ENCODE data around the gene ZFR.
"Not testable (repeated sequence)": the region's sequence is repeated elsewhere in the genome, so short reads cannot be mapped to it uniquely, and the experiment has no call there.

ZFR gene

DNA sequence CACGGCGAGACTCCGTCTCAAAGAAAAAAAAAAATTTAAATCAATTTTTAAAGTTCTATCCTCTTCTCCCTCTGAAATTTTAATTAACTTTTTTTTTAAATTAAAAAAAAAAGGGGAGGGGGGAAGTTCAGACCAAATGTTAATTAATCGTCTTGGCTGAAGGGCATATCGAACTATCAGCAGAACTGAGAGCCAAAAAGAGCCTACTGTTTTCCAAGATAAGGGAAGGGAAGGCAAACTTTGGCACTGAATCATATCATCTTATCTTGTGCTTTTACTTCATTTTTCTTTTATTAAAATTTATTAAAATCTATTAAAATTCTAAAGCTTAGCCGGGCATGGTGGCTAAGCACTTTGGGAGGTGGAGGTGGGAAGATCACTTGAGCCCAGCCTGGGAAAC is 85.9 kb downstream of the ZFR start:
- no peak for DNase-seq (ENCODE audit: low read depth)

DNA sequence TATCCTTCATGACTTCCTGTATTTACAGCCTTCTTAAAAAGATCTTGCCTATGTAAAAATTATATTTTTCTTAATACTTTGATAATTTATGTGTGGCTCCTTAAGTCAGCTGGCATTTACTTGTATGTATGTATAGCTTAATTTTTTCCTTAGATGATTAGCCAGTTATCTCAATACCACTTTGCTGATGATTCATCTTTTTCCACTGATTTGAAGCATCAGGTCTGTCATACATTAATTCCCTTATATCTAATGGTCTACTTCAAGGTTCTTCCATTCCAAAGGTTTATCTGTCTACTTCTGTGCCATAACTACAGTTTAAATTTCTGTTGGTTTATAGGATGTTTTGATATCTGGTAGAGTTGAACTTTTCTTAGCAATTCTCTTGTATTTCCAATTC is 86.9 kb downstream of the ZFR start:
- no peak for DNase-seq (ENCODE audit: low read depth)

DNA sequence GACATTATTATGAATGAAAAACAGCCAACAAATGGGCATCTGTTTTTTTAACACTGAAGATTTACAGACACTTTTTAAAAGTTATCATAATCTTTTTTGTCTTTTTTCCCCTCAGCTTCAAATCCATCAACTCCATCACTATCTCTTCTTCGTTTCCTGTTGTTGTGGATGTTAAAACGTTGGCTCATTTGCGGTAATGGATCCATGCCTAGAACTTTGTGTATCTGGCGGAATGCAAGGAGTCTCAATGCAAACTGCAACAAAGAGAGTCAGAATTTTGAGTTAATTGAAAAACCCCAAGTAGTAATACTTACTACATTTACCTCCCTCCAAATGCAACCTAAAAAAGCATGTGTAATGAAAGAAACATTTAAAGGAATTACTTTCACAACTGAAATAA is 88.9 kb downstream of the ZFR start:
- peak; percentile 27 for DNase-seq (ENCODE audit: low read depth)

DNA sequence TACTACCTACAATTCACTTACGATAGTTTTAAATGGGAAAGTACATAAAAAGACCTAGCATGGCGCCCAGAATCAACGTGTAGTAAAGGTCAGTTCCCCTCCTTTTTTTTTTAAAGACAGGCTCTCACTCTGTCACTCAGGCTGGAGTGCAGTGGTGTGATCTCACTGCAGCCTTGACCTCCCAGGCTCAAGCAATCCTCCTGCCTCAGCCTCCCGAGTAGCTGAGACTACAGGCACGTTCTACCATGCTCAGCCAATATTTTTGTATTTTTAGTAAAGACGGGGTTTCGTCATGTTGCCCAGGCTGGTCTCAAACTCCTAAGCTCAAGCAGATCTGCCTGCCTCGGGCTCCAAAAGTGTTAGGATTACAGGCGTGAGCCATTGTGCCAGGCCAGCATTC is 91.1 kb downstream of the ZFR start:
- no peak for DNase-seq (ENCODE audit: low read depth)

DNA sequence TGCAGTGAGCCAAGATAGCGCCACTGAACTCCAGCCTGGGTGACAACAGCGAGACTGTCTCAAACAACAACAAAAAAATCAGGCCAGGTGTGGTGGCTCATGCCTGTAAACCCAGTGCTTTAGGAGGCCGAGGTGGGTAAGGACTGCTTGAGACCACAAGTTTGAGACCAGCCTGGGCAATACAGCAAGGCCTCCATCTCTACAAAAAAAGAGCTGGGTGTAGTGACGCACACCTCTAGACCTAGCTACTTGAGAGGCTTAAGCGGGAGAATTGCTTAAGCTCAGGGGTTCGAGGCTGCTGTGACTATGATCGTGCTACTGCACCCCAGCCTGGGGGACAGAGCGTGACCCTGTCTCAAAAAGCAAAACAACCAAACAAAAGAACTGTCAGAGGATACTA is 91.9 kb downstream of the ZFR start:
- no peak for DNase-seq (ENCODE audit: low read depth)

DNA sequence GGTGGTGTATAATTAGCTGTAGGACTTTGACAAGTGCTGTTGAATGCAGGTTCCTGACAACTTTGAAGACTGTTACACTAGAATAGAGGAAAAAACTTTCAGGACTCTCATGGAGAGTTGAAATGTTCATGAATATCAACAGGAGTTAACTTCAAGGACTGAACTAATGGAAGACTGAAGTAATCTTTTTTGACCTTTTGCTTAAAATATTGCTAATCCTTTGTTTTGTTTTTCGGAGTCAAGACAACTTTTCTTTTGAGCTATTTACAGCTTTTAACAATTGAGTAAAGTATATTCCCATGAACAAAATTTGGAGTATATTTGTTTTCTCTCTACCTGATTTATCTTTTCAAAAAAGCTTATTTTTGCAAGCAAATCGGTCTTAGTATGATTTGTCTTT is 97.7 kb downstream of the ZFR start:
- no peak for DNase-seq (ENCODE audit: low read depth)

DNA sequence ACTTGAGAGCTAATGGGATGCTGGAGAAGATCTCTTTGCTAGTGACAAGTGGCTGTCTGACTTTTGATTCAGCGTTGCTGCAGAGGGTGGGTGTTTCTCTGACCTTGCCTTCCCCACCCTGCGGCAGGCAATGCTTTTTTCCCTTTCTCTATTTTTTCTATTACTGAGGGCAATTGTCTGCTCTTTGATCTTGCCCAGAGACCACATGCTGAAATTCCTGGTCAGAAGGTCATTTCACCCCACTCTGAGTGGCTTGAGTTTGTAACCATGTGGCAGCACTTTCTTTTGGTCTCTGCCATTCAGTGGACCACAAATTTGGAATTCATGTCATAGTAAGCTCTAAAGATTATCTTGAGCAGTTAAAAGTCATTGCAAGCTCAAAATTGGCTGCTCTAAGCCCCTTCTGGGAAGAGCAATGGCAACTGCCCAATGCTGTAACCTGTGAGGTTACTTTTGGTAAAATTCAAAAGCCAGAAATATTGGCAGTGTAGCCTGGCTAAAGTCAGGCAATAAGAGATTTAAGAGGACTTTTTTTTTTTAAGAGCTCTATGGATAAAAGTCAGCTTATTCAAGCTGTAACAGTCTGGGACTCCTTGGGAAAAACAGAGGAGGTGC is 101.4 kb downstream of the ZFR start:
- DNase-seq (ENCODE audit: low read depth): no peak

DNA sequence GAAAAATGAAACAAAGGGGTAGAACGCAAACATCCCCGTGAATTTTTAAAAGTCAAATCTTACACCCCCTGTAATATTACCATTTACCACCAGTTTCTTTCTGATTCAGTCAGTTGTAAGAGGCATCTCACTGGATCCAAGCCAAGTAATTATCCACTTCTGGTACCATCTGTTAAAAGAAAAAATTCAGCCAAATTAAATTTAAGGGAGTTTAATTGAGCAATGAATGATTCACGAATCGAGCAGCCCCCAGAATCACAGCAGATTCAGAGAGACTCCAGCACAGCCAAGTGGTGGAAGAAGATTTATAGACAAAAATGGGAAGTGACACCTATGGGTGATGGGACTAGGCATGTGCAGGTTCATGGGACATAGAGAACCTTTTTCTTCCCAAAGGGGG is 101.9 kb downstream of the ZFR start:
- DNase-seq (ENCODE audit: low read depth): peak; percentile 6

DNA sequence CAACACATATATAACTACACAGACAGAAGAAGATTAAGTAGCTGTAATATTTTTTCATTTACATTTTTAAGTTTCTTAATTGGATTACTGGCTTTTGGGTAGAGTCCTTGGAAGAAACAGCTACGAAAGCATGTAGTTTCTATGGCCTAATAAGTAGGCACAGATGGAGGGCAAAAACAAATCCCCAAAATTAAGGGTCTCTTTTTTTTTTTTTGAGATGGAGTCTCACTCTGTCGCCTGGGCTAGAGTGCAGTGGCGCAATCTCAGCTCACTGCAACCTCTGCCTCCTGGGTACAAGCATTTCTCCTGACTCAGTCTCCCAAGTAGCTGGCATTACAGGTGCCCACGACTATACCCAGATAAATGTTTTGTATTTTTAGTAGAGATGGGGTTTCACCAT is 104.7 kb downstream of the ZFR start:
- no peak for DNase-seq (ENCODE audit: low read depth)

DNA sequence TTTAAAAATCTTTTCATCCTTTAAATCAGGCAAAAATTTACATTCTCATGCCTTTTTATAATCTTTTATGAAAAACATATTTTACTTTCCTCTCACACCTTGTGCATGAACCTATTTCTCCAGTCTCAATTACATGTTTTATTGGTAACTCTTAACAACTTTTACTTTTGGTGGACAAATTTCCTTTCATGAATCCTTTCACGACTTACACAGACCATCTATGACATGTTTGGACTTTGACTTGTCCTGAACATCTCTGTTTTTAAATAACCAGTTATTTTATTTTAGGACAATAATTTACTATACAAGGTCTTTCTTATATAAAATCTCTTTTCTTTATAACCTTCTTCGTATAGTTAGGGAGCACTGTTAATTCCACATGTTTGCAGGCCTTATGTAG is 105.3 kb downstream of the ZFR start:
- no peak for DNase-seq (ENCODE audit: low read depth)

DNA sequence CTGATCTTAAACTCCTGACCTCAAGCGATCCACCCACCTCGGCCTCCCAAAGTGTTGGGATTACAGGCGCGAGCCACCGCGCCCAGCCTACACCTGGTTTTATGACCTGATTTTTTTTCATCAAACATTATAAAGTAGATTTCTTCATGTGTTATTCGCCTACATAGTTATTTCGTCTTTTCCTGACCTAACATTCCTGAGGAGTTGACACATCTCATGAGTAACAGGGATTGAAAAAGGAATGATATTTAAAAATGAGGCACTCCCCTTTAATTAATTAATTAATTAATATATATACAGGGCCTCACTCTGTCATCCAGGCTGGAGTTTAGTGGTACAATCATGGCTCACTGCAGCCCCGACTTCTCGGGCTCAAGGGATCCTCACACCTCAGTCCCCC is 111.6 kb downstream of the ZFR start:
- peak; percentile 37 for DNase-seq (ENCODE audit: low read depth)

DNA sequence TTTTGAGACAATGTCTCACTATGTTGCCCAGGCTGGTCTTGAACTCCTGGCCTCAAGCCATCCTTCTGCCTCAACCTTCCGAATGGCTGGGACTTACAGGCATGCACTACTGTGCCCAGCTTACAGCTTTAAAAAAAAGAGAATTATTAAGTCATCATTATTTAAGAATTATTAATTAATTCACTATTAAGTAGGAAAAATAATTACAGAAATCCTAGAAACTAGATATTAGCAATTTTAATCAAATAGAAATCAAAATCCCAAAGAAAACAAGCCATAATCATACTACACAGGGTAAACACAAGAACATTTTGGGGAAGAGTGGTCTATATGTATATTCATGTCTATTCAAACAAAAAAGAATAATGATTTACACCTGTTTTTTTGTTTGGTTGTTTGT is 112.2 kb downstream of the ZFR start:
- no peak for DNase-seq (ENCODE audit: low read depth)

DNA sequence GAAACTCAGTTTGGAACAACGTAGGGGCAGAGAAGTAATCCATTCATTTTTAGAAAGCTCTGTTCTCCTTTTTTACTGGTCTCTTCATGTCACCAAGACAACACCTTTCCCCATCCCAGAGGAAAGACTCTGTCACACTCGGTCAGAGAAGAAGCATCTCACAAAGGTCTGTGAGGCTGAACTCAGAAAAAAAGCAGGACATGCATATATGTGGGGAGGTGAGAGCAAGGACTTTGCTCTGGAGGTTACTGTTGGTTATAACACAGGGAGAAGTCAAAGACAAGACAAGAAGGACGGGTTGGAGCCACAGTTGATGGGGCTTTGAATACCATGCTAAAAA is 112.6 kb downstream of the ZFR start:
- no peak for DNase-seq (ENCODE audit: low read depth)

DNA sequence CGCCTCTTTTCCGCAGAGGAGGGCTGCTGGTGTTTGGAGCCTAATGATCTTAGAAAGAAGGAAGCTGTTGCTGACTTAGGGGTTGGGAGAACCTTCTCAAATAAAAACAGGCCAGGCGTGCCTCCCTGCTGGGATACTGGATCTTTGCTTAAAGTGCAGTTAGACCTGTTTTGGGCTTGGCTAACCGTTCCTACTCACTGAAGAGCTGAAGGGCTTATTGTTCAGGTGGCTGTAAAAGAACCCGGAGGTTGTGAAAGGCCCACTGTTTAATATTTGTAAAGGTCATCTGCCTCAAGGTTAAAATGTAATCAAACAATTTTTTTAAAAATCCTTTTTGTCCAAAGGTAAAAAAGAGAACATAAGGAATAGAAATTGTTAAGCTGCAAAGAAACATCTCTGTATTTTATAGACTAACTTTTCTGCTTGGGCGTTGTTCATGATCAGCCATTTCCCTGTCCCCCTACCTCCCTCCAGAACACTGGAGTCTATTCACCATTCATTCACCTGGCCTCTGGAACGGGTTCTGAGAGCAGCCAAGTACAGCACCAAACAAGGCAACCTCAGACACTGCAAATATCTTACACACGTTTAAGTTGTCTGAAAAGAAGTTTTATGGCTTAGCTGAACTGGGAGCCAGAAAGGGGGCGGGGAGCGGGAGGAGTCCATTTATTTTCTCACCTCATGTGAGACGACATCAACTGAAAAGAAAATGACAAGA is 113.2 kb downstream of the ZFR start:
- no peak for DNase-seq (ENCODE audit: low read depth)

DNA sequence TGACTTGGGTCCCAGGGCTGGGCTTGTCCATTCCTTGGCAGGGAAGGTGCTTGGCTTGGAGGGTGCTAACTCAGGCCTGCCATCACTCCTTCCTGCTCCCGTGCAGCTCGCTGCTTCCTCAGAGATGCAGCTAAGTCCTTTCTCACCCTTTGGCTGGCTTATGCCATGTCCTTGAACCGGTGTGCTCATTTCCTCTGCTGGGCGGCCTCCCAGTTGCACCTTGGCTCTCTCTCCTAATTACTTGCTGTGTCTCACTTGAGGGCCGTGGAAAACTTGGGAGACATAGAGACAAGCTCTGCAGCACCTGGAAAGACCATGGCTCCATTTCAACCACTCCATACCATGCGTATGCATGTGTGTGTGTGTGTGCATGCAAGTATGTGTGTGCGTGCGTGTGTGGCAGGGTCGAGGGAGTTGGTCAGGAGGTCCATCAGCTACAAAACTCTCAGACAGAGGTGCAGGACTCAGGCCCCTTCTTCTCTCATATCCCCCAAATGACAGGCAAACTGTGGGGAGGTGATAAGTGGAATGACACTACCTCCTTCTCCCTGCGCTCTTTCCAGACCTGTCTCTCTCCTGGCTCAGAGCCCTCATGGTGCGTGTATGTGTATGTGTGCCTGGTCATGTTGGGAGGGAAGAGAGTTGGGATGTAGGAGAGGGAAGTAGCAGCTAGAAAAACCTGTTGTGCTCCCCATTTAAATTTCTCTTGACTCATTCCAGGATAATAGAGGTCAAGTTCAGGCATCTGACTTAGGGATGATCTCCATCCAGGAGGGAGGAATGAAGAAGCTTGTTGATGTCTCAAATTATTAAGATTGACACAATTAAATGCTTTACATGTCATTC is 114.2 kb downstream of the ZFR start:
- no peak for DNase-seq (ENCODE audit: low read depth)

DNA sequence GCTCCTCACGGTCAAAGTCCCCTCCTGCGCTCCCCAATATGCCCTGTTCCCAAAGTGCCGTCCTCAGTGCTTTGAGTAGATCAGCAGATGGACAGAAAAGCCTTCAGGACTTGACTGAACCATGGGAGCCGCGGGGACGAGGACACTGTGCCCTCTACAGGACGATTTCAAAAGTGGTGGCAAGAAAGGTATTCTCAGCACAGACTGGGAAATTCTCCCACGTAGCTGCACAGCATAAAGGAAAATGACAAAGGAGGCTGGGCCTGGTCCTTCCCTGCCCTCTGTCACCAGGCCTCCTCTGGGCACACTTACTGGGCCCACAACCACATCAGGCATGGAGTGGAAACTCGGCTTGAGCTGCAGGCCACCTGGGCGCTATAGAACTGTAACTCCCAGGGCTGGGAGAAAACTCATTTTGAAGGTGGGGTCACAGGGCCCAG is 115.1 kb downstream of the ZFR start:
- DNase-seq (ENCODE audit: low read depth): peak; percentile 69

DNA sequence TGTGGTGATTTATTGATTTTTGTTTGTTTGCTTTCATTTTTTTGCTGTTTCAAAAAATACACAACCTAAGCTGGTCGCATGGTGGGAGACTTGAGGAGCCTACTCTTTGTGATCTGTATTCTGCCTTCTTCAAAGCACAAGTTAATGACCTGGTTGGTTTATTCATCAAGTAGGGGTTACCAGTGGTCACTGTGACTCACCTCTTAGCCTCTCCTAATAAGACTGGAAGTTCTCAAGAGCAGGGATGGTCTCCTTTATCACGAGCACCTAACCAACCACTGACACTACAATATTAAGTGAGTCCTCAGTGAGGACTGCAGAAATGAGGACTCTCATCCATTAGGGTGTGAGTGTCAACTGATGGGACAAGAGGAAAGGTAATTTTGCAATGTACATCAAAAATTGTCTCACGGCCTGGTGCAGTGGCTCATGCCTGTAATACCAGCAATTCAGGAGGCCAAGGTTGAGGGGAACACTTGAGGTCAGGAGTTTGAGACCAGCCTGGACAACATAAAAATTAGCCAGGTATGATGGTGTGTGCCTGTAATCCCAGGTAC is 118.2 kb downstream of the ZFR start:
- peak; percentile 53 for DNase-seq (ENCODE audit: low read depth)

DNA sequence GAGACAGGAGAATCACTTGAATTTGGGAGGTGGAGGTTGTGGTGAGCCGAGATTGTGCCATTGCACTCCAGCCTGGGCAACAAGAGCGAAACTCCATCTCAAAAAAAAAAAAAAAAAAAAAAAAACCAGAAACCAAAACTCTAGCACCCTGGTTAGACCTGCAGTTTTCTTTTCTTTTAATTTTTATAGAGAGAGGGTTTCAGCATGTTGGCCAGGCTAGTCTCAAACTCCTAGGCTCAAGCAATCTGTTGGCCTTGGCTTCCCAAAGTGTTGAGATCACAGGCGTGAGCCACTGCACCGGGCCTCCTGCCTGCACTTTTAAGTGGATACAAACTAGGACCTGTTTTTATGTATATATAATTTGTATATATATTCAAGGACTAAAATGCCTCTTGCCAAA is 118.9 kb downstream of the ZFR start:
- DNase-seq (ENCODE audit: low read depth): no peak

DNA sequence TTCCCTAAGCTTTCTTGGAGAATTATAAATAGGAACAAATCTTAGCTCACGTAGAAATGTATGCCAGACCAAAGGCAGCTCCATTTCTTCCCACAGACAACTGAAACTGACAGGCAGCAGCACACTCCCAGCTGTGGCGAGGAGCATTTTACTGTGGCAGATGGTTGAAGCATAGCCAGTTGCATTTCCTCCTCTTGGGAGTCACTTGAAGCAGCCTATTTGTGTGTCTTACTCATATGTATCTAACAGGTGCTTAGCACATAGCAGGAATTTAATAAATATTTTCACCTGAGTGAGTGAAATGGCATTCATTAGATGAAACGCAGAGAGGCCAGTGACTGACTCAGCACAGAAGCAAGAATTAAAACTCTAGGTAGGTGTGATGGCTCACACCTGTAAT is 119.5 kb downstream of the ZFR start:
- no peak for DNase-seq (ENCODE audit: low read depth)

DNA sequence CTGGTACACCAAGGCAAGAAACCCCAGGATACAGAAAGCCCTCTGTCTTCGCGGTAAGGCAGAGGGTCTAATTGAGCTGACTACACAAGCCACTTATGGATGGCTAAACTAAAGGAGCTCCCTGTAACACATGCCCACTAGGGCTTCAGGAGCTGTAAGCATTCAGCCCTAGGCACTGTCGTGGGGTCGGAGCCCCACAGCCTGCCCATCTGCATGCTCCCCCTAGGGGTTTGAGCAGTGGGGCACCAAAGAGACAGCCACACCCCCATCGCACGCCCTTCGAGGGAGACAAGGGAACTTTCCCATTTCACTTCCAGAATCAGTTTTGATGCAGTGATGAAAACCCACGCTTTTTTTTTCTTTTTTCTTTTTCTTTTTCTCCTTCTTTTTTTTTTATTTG is 120.8 kb downstream of the ZFR start:
- DNase-seq (ENCODE audit: low read depth): no peak

DNA sequence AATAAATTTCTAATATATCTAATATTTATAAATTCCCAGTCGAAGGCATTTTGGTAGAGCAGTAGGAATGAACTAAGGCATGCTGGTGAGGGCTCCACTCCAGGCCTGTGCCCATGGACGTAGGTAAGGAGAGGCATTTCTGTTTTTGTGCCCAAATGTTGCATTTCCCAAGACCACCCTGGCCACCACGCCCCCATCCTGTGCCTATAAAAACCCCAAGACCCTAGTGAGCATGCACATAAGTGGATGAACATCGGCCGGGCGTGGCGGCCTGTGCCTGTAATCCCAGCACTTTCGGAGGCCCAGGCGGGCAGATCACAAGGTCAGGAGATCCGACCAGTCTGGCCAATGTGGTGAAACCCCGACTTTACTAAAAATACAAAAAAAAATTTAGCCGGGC is 121.7 kb downstream of the ZFR start:
- DNase-seq (ENCODE audit: low read depth): no peak

DNA sequence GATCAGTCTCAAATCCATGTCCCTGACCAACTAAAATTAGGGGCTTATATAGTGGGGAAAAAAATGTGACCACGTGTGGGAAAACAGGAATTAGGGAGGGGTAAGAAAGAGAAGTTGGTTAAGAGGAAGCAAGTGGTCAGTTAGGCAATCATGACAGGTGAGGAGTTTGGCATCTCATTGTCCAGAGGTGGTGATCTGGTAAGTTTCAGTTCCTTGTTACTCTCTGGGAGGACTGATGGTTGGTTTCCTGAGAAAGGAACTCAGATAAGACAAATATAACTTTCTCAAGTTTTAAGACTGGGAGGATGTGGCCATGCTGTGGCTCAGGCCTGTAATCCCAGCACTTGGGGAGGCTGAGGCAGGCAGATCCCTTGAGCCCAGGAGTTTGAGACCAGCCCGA is 122.8 kb downstream of the ZFR start:
- not testable (repeated sequence) for DNase-seq (ENCODE audit: low read depth)

DNA sequence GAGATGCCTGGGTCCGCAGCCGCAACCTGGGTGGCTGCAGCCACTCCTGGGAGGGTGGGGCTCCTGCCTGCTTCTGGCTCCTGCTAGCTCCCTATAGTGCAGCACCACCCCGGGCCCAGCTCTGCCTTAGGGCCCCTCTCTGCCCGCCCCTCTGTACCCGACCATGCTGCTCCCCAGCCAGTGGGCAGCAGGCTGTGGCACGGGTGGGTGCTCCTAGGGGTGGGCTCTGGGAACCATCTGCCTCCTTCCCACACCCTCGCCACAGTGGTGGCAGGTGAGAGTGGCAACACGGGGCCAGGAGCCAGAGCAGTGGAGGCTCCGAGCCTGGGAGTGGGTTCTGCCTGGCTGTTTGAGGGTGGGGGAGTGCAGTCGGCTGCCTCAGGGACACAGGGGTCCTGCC is 124.0 kb downstream of the ZFR start:
- no peak for DNase-seq (ENCODE audit: low read depth)

Measured in EH (cell line).